Muscle of arm (tissue), 12 donors: Measurements from ENCODE around the gene CYP2D6. TPM values are rescaled to one million over a fixed set of nuclear protein-coding genes. Genes with fewer than 3 reads are reported as not detected.
"Not testable (repeated sequence)": the region's sequence is repeated elsewhere in the genome, so short reads cannot be mapped to it uniquely, and the experiment has no call there.

ENCODE experiments used
- DNase-seq: peaks from one replicate; pipeline ENCODE4 v3.0.0-alpha.2; 2013
- polyA plus RNA-seq, 12 donors: library from polyadenylated mRNA; unstranded; fragments of 120-200 nt; gene quantifications; one replicate each; pipeline ENCODE4 v1.2.1, GENCODE V29; 2013; ENCODE audit not compliant: insufficient read length in 12 of 12

The CYP2D6 gene
- polyA plus RNA-seq, 12 donors: 0.36 to 6.4 (median 1.7) TPM; not detected in 1

- DNase-seq: no peak
Measured at GRCh38 chr22:42158456-42159132, 28.0 kb upstream of the CYP2D6 start.

DNA sequence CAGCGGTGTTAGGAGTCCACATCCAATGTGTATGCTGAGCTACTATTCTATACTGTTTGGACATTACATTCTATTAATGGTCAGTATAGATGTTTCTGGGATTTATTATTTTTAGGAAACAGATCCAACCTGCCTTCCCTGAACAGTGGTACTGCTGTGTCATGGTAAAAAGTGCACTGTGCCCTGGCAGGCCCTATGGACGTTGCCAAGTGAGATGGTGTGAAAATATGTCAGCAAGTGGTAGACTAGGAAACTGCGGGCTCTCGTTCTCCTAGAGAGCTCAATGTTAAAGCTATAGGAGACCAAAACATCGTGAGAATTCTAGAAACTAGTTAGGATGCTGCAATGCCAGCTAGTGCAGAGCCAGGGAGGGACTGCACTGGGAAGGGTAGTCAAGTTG lies 26.0 kb upstream of the CYP2D6 start:
- DNase-seq: no peak

DNA sequence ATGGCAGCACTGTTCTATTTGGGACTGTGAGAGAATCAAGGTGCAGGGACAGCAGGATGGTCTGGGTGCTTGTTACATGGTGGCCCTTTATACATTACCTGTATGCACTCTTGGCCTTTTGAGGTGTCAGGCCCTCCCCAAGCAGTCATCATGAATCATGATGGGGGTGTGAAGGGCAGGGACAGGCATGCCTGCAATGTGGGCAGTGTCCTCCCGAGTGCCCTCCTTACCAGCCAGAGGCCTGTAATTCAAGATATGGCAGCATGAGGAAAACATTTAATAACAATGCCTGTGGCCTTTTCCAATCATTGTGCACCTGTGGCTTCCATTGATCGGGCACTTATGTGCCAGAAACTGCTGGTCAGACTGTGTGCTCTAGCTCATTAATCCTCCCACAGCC lies 25.5 kb upstream of the CYP2D6 start:
- no peak for DNase-seq

GRCh38 chr22:42155053-42155543 lies 24.5 kb upstream of the CYP2D6 start:
- no peak for DNase-seq

GRCh38 chr22:42154293-42155052 lies 23.9 kb upstream of the CYP2D6 start:
- no peak for DNase-seq

- no peak for DNase-seq
Measured at GRCh38 chr22:42152661-42153270, 22.2 kb upstream of the CYP2D6 start.

DNA sequence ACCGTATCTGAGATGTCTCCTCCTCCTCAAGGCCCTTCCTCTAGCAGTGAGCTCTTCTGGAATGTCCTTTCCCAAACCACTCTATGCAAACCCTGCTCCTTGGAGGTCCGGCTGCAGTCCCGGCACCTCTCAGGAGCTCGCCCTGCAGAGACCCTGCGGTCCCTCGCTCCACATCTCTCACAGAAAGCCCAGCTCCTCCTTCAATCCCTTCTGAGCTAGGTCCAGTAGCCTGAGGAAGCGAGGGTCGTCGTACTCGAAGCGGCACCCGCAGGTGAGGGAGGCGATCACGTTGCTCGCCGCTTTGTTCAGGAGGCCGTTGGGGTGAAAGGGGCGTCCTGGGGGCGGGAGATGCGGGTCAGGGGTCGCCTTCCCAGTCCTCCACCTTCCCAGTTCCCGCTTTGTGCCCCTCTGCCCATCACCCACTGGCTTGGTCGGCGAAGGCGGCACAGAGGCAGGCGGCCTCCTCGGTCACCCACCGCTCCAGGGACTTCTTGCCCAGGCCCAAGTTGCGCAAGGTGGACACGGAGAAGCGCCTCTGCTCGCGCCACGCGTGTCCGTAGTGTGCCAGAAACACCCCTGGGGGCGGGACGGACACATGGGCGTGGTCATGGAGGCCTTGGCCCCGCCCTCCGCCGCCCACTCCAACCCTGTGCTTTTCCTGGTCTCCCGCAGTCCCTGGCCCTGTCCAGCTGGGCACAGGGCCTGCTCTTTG lies 21.5 kb upstream of the CYP2D6 start:
- DNase-seq: no peak

DNA sequence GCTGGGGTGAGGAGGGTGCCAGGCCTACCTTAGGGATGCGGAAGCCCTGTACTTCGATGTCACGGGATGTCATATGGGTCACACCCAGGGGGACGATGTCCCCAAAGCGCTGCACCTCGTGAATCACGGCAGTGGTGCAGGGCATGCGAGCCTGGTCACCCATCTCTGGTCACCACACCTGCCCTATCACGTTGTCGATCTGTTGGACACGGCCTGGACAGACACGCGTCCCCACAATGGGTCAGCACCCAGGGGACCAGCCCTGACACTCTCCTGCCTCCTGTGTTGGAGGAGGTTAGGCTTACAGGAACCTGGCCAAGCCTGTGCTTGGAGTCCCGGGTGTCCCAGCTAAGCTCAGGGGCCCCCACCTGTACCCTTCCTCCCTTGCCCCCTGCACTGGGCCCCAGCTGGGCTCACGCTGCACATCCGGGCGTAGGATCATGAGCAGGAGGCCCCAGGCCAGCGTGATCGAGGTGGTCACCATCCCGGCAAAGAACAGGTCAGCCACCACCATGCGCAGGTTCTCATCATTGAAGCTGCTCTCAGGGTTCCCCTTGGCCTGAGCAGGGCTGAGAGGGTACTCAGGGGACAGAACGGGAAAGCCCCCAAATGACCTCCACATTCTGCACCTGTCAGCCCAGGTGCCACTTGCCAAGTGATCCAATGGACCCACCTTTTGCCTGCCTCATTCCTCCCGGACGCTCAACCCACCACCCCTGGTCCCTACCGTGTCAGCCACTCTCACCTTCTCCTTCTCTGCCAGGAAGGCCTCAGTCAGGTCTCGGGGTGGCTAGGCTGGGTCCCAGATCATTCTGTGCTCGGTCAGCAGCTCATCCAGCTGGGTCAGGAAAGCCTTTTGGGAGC lies 20.3 kb upstream of the CYP2D6 start:
- no peak for DNase-seq

DNA sequence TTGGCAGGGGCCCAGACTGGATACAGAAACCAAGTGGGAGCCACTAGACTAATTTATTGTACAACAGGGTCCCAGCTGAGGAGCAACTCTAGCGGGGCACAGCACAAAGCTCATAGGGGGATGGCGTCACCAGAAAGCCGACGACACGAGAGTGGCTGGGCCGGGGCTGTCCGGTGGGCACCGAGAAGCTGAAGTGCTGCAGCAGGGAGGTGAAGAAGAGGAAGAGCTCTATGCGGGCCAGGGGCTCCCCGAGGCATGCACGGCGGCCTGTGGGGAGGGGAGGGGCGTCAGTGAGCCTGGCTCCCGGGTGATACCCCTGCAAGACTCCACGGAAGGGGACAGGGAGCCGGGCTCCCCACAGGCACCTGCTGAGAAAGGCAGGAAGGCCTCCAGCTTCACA lies 19.2 kb upstream of the CYP2D6 start:
- not testable (repeated sequence) for DNase-seq

DNA sequence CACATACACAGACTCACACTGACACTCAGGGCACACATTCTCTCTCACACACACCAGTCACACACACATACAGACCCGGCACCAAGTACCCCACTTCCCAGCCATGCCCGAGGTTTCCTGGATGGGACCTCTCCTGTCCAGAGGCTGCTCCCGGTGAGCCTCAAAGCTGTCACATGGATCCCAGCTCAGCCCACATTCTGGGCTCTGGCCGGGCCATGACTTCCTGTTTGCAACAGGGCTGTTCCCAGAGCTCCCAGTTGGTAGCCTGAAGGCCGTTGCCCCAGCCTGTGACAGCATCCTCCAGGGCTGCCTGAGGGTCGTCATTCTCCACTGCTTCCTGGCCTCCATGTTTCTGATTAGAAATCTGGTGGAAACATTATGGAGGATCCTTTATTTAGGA lies 14.6 kb upstream of the CYP2D6 start:
- no peak for DNase-seq

GRCh38 chr22:42143859-42144822 lies 13.5 kb upstream of the CYP2D6 start:
- not testable (repeated sequence) for DNase-seq

DNA sequence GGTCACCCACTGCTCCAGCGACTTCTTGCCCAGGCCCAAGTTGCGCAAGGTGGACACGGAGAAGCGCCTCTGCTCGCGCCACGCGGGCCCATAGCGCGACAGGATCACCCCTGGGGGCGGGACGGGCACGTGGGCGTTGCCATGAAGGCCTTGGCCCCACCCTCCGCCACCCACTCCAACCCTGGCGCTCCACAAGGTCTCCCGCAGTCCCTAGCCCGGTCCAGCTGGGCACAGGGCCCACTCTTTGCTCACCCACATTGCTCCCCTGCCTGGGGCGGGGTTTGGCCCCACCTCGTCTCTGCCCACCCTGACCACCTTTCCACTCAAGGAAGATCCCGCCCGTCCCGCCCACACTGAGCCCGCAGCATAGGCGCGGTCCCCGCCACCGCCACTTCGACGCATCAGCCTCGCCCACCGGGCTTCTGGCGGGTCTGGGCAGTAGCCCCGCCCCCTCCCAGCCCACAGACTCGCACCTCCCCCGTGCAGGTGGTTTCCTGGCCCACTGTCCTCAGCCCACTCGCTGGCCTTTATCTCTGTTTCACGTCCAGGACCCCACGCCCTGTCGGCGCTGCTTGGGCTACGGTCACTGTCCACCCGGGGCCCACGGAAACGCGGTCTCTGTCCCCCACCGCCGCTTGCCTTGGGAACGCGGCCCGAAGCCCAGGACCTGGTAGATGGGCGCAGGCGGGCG lies 12.3 kb upstream of the CYP2D6 start:
- no peak for DNase-seq

DNA sequence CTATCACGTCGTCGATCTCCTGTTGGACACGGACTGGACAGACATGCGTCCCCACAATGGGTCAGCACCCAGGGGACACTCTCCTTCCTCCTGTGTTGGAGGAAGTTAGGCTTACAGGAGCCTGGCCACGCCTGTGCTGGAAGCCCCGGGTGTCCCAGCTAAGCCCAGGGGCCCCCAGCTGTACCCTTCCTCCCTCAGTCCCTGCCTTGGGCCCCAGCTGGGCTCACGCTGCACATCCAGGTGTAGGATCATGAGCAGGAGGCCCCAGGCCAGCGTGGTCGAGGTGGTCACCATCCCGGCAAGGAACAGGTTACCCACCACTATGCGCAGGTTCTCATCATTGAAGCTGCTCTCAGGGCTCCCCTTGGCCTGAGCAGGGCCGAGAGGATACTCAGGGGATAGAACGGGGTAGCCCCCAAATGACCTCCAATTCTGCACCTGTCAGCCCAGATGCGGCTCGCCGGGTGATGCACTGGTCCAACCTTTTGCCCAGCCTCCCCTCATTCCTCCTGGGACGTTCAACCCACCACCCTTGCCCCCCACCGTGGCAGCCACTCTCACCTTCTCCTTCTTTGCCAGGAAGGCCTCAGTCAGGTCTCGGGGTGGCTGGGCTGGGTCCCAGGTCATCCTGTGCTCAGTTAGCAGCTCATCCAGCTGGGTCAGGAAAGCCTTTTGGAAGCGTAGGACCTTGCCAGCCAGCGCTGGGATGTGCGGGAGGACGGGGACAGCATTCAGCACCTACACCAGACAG lies 10.9 kb upstream of the CYP2D6 start:
- DNase-seq: not testable (repeated sequence)

- not testable (repeated sequence) for DNase-seq
Measured at GRCh38 chr22:42140153-42140552, 9.5 kb upstream of the CYP2D6 start.

DNA sequence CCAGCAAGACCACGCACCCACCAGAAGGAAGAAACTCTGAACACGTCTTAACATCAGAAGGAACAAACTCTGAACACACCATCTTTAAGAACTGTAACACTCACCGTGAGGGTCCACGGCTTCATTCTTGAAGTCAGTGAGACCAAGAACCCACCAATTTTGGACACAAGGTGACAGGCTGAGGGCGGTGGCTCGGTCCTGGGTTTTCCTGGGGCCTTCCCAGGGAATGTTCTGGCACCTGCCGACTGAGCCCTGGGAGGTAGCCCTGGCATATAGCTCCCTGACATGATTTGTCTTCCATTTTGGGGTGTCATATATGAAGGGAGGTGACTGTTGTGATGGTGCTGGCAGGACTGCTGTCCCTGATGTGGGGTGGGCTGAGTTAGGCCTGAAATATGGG lies 8.9 kb upstream of the CYP2D6 start:
- DNase-seq: not testable (repeated sequence)

DNA sequence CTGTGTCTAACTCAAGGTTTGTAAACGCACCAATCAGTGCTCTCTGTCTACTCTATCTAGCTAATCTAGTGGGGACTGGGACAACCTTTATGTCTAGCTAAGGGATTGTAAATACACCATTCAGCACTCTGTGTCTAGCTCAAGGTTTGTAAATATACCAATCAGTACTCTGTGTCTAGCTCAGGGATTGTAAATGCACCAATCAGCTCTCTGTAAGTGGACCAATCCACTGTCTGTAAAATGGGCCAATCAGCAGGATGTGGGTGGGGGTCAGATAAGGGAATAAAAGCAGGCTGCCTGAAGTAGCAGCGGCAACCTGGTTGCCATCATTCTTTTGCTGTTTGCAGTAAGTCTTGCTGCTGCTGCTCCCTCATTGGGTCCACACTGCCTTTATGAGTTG lies 8.4 kb upstream of the CYP2D6 start:
- DNase-seq: no peak

DNA sequence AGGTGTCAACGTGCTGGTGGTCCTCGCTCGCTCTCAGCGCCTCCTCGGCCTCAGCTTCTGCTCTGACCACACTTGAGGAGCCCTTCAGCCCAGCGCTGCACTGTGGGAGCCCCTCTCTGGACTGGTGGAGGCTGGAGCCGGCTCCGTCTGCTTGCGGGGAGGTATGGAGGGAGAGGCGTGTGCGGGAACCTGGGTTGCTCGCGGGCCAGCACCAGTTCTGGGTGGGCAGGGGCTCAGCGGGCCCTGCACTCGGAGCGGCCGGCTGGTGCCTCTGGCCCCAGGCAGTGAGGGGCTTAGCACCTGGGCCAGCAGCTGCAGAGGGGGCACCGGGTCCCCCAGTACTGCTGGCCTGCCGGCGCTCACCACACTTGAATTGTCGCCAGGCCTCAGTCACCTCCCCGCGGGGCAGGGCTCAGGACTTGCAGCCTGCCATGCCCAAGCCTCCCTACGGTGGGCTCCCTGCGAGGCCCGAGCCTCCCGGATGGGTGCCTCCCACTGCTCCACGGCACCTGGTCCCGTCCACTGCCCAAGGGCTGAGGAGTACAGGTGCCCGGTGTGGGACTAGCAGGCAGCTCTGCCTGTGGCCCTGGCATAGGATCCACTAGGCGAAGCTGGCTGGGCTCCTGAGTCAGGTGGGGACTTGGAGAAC lies 7.6 kb upstream of the CYP2D6 start:
- no peak for DNase-seq

GRCh38 chr22:42135688-42136087 lies 5.1 kb upstream of the CYP2D6 start:
- DNase-seq: not testable (repeated sequence)
